ENCODE data around the gene FAM229A. TPM values are rescaled to one million over a fixed set of nuclear protein-coding genes. Genes with fewer than 3 reads are reported as not detected.

FAM229A gene
- total and polyA plus RNA-seq, 2 of the 8 experiments (the other 6 are each of a cell fraction or from before 2014, with no cell fraction given) = 4.1 to 4.2 TPM

- TF ChIP-seq RNF2 (IDR thresholded peaks at IDR 0.05; ENCODE audit: borderline replicate concordance, low read depth, low read length, missing control alignments, poor library complexity, severe bottlenecking) (no peak), E2F6 (IDR thresholded peaks at IDR 0.05) (no peak), TBP (IDR thresholded peaks at IDR 0.05; ENCODE audit: low read depth, low read length) (peak; percentile 12; the same call in 1 of the 2 replicates), TCF12 (IDR thresholded peaks at IDR 0.05; ENCODE audit: low read depth, low read length) (no peak), CBX8 (IDR thresholded peaks at IDR 0.05; ENCODE audit: borderline replicate concordance, low read depth, low read length) (no peak), NANOG (IDR thresholded peaks at IDR 0.05; ENCODE audit: insufficient read depth, low read depth, low read length, poor library complexity, severe bottlenecking) (no peak), HDAC6 (IDR thresholded peaks at IDR 0.05; ENCODE audit: low read depth, low read length) (no peak), RBBP5 (IDR thresholded peaks at IDR 0.05; ENCODE audit: borderline replicate concordance, low read depth, low read length) (no peak), EGR1 (IDR thresholded peaks at IDR 0.05; ENCODE audit: borderline replicate concordance, low read depth, low read length) (no peak), EZH2 (IDR thresholded peaks at IDR 0.05; ENCODE audit: low read depth, low read length, severe bottlenecking) (no peak), TAF7 (optimal IDR thresholded peaks at IDR 0.05; ENCODE audit: borderline replicate concordance, low read depth, low read length) (peak; percentile 17), SRF (IDR thresholded peaks at IDR 0.05; ENCODE audit: low read depth, low read length) (no peak), SP4 (IDR thresholded peaks at IDR 0.05; ENCODE audit: low read length) (0 out of 2 replicates have a peak, but pooled peaks have one; percentile 55), SIN3A (conservative IDR thresholded peaks at IDR 0.05 in 1 of 2, IDR thresholded peaks at IDR 0.05 in 1 of 2; ENCODE audit: low read depth in 1 of 2, low read length in 2 of 2) (0 out of 4 replicates have a peak, but pooled peaks of 1 of the 2 experiments have one; percentile 29), YY1 (IDR thresholded peaks at IDR 0.05; ENCODE audit: low read depth, low read length) (no peak)
These were observed 38.8 kb upstream of the FAM229A start (continued) for GRCh38 chr1:32400876-32401631.
